ENCODE measurements around the gene PSMG4.

Gene PSMG4

DNA sequence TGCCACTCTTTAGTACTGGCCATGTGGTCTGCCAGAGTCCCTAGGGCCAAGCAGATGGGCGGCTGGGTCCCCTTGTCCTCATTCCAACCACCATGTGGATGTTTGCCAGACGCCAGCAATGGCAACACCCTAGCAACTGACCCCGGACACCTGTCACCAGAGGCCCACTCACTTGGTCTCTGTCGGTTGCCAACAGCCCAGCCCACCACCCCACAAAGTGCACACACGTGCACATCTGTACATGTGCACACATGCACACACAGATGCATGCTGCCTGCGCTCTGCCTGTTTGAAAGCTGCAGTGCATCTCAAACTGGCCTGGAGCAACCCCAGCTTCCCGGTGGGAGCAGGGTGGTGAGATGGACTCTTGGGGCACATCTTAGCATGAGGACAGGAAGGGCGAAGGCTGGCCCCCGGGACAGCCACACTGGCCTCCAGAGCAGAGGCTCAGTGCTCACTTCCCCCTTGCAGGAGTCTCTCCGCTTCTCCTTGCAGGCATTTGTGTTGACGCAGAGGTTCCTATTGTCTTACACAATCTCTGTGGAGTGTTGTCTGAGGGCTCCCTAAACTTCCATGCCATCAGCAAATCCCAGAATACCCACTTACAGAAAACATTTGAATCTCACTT lies 54.0 kb downstream of the PSMG4 start:
- DNase-seq: no peak

DNA sequence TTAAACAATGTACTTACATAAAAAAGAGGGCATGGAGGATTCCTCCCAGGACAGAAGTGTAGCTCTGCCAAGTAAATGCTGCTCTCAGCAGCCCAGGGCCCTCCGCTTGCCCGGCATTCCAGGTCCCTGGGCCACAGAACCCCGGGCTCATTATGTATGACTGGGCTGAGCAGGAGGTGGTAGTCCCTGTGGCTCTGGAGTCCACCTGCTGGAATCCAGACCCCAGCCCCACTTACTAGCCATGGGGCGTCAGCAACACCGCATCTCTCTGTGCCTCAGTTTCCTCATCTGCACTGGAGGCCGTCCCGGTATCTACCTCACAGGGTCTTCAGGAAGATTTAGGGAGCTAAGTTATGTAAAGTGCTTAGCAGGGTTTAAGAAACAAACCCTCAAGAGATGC lies 55.4 kb downstream of the PSMG4 start:
- DNase-seq: no peak

DNA sequence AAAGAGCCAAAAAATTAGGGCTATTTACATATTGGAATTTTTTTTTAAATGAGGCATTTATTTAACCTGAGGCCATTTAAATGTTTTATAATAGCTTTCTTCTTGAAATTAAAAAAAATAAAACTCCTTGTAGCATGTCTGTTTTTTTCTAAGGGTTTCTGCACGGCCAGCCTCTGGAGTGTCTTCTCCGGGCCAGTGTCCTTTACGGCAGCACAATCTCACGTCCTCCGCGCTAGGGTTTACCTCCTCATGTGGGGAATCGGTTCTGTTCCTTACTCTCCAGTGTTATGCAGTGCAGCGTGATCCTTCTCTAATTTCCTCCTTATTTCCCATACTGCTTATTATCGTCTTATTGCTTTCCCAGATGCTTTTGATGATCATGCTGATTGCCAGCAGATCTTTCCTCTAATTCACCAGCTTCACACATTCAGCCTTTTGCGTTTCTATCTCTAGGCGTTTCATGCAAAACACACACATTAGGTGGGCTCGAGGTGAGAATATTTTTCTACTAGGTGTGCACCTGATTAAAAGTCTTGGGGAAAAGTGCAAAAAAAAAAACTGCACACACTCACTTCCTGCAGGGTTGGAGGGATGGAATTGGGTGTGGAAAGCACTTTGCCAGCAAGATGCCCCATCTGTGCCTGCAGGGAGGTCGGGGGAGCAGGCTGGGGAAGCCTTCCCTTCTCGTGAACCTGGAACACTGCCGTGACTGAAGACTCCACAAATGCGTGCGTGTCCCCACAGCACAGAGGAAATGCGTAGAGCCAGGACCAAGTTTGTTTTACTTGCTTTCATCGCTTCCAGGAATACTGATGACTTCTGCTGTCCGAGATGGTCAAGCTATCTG lies 56.1 kb downstream of the PSMG4 start:
- DNase-seq: no peak

DNA sequence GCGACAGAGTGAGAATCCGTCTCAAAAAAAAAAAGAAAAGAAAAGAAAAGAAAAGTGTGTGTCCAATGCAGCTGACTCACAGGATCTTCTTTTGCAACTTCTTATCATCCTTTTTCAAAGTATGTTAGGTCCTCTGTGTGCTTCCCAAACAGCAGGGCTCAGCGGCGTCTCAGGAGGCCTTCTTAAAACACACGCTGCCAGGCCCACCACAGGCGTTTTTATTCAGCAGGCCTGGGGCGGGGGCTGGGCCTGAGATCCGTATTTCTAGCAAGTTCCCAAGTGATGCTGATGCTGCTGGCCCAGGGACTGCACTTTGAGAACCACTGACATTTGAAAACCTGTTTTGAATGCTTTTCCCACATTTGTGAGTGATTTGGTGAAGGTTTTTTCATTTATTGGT lies 57.1 kb downstream of the PSMG4 start:
- DNase-seq: no peak

DNA sequence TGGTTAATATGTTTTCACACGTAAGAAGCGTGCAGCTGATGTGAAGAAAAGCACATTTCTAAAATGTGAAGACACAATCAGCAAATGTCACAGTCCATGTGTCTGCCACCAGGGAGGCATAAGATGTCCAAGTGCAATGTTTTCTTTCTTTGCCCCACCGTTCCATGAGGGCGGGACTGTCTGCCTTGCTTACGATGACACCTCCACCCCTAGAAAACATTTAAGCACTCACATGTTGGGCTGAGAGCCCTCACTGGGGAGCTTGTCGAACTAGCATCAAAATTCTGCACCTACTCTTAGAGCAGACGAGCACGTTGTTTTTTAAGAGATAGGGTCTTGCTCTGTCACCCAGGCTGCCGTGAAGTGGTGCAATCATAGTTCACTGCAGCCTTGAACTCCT lies 57.6 kb downstream of the PSMG4 start:
- no peak for DNase-seq

DNA sequence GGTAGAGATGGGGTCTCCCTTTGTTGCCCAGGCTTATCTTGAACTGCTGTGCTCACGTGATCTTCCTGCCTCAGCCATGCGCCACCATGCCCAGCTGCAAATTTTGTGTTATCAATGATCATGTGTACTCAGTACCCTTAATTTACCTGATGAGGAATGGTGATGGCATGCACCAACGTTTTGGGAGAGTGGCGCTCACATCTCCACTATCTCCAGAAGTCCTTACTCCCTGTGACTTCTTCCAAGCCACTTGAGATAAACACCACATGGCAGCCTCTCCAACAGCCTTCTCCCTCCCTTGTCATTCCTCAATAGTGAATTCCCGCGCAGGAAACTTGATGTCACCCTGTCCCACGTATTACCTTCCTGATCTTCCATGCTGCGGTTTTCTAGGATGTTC lies 58.1 kb downstream of the PSMG4 start:
- no peak for DNase-seq
